Spleen (tissue), 11 donors: ENCODE measurements around the gene GNPAT. TPM values are rescaled to one million over a fixed set of nuclear protein-coding genes. Genes with fewer than 3 reads are reported as not detected.

Experiments
- DNase-seq: peaks from one replicate; pipeline ENCODE4 v3.0.0-alpha.2; 2020
- H3K27ac ChIP-seq, 8 donors: fragments of 200-600 bp; sonication (generic) in 7 of 8; 1 replicate in 4 of 8; 2 replicates in 4 of 8; pipeline versions ENCODE4 v1.5.0 to v1.8.0; 2016 to 2021; ENCODE audit warnings: inconsistent platforms in 4 of 8, mild to moderate bottlenecking in 4 of 8, moderate library complexity in 1 of 8
- H3K27me3 ChIP-seq, 7 donors: fragments of 200-600 bp; sonication (generic) in 6 of 7; replicated peaks in 1 of 7; 1 replicate in 4 of 7; 2 replicates in 3 of 7; pipeline versions ENCODE4 v1.5.0 to v1.8.0; 2016 to 2021; ENCODE audit warnings: inconsistent platforms in 3 of 7, mild to moderate bottlenecking in 1 of 7
- H3K36me3 ChIP-seq, 6 donors: fragments of 200-600 bp; sonication (generic) in 5 of 6; 1 replicate in 4 of 6; 2 replicates in 2 of 6; pipeline versions ENCODE4 v1.5.0 to v1.8.0; 2016 to 2021; ENCODE audit warnings: inconsistent platforms in 2 of 6
- H3K4me1 ChIP-seq, 6 donors: fragments of 200-600 bp; sonication (generic) in 5 of 6; 1 replicate in 3 of 6; 2 replicates in 3 of 6; pipeline versions ENCODE4 v1.5.0 to v1.8.0; 2016 to 2021; ENCODE audit warnings: inconsistent platforms in 3 of 6
- H3K4me3 ChIP-seq, 8 donors: fragments of 200-600 bp; sonication (generic) in 7 of 8; 1 replicate in 4 of 8; 2 replicates in 4 of 8; pipeline versions ENCODE4 v1.5.0 to v1.8.0; 2016 to 2021; ENCODE audit warnings: inconsistent platforms in 4 of 8, mild to moderate bottlenecking in 4 of 8, moderate library complexity in 2 of 8
- H3K9me3 ChIP-seq, 8 donors: fragments of 200-600 bp; sonication (generic) in 7 of 8; 1 replicate in 4 of 8; 2 replicates in 4 of 8; pipeline versions ENCODE4 v1.5.0 to v1.8.0; 2016 to 2021; ENCODE audit warnings: inconsistent platforms in 4 of 8
- POLR2A ChIP-seq, 3 donors: fragments of 450-650 bp; IDR thresholded peaks; one replicate each; pipeline ENCODE4 v1.5.1; 2017; ENCODE audit warnings: antibody characterized with exemption in 3 of 3, mild to moderate bottlenecking in 1 of 3
- POLR2AphosphoS5 ChIP-seq, 3 donors: sonication (generic); formaldehyde crosslinking; IDR thresholded peaks; one replicate each; pipeline ENCODE4 v1.5.1; 2017; ENCODE audit warnings: antibody characterized with exemption in 3 of 3
- WGBS, 5 donors: extraction: QIAGEN DNeasy Blood & Tissue Kit in 3 of 5; methylation state at CpG; one replicate each; pipeline versions ENCODE4 v1.1.5 to v1.1.7; 2013 to 2018; 5-methylcytosine and 5-hydroxymethylcytosine counted together
- intact Hi-C: fragments of 100-400 bp; cut with DNase I; formaldehyde crosslinking; loops from one replicate; pipeline ENCODE4 v1.15.0; 2023; ENCODE audit warnings: low total_unique reads
- polyA plus RNA-seq, 3 donors: library from polyadenylated mRNA; stranded (reverse); fragments of 200-250 nt; gene quantifications; one replicate each; pipeline ENCODE4 v1.2.1, GENCODE V29; 2013
- total RNA-seq, 7 donors: library from RNA; depleted of rRNA in 3 of 7; stranded (reverse); fragments of >200 nt in 3 of 7; fragmentation: NEBNext Ultra II Directional in 4 of 7; extraction: Animal tissue kit (Norgen Biotek cat#: 25700) in 4 of 7; gene quantifications; one replicate each; pipeline versions ENCODE4 v1.1.0 to v1.2.1, GENCODE V29; 2016 to 2021
- TF ChIP-seq, protein P1 (sequence below), 11 experiments: fragments of 200-600 bp in 7 of 11; fragments of 450-650 bp in 4 of 11; sonication (generic) in 4 of 11; IDR thresholded peaks in 8 of 11; conservative IDR thresholded peaks in 3 of 11; 1 replicate in 7 of 11; 2 replicates in 4 of 11; pipeline versions ENCODE4 v1.4.0 to v1.8.0; 2016 to 2021; ENCODE audit warnings: antibody characterized with exemption in 11 of 11, inconsistent platforms in 4 of 11, mild to moderate bottlenecking in 1 of 11
- donor health status: healthy with polysubstance abuse.
- donor health status: DM: no; HTN: no; CAD: no; lungs with moderate emphysema.
- donor health status: DM: no; HTN: no; CAD: no.
- donor health status: Bipolar disorder and iron deficiency.
- donor health status: healthy.
- donor health status: DM: no; HTN: no; CAD: no.
- donor health status: DM: yes; HTN: yes; CAD: no.

Gene GNPAT
- total and polyA plus RNA-seq, 10 donors: 27.7 to 42.9 (median 34.0) TPM

DNA sequence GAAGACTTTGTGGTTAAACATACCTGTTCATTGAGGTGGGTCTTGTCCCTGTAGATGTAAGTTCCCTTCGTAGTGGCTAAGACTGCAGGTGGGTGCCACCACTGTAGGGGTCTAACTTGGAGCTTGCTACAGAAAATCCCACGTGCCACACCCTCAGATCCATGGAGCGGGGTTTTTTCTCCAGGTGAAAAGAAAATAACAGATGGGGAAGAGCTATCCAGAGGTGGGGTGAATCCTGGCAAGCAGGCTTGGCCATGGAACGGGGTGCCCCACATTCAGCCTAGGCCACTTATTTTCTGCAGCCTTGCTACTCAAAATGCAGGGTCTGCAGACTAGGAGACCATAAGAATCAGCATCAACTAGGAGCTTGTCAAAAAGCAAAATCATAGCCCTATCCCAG lies 72.6 kb downstream of the GNPAT start:
- peaks cover 0 to 4% (median 0%) of the 10 kb centered on the region in 6 donors for H3K4me1 ChIP-seq
- H3K4me3 ChIP-seq: no peak overlapping the region
- no peaks in the 10 kb centered on the region for H3K27me3 ChIP-seq
- TF ChIP-seq POLR2AphosphoS5 (IDR thresholded peaks at IDR 0.05): no peak
- intact Hi-C loops: no loop called here
- H3K36me3 ChIP-seq: no peaks in the 10 kb centered on the region
- no peak for DNase-seq
- 79 to 90% (median 88%) methylated on average over 4 of the region's 4 CpGs for WGBS, 5 donors
- no peak overlapping the region for H3K27ac ChIP-seq
- peaks cover 0 to 4% (median 0%) of the 10 kb centered on the region in 8 donors for H3K9me3 ChIP-seq

DNA sequence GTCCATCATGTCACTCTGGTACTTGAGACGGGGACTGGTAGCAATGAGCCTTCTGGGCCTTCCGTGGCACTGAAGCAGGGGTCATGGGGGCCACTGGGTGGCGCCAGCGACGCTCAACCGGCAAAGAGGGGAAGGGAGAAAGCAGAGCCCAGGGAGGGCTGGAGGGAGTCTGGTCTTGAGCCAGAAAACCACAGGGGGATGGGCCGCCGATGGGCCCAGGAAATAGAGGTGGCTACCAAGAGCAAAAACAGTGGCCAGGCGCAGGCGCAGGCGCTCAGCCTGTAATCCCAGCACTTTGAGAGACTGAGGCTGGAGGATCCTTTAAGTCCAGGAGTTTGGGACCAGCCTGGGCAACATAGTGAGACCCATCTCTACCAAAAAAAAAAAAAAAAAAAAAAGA lies 74.9 kb downstream of the GNPAT start:
- no peak for TF ChIP-seq POLR2A (IDR thresholded peaks at IDR 0.05)
- TF ChIP-seq POLR2AphosphoS5 (IDR thresholded peaks at IDR 0.05): peak in 1 of 3 donors; percentile 9
- TF ChIP-seq, protein P1, sequence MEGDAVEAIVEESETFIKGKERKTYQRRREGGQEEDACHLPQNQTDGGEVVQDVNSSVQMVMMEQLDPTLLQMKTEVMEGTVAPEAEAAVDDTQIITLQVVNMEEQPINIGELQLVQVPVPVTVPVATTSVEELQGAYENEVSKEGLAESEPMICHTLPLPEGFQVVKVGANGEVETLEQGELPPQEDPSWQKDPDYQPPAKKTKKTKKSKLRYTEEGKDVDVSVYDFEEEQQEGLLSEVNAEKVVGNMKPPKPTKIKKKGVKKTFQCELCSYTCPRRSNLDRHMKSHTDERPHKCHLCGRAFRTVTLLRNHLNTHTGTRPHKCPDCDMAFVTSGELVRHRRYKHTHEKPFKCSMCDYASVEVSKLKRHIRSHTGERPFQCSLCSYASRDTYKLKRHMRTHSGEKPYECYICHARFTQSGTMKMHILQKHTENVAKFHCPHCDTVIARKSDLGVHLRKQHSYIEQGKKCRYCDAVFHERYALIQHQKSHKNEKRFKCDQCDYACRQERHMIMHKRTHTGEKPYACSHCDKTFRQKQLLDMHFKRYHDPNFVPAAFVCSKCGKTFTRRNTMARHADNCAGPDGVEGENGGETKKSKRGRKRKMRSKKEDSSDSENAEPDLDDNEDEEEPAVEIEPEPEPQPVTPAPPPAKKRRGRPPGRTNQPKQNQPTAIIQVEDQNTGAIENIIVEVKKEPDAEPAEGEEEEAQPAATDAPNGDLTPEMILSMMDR (IDR thresholded peaks at IDR 0.05 in 8 of 11, conservative IDR thresholded peaks at IDR 0.05 in 3 of 11): peak in 8 of 11 experiments; percentile 38 to 70 (median 58)
- Histone ChIP-seq H3K9me3 (peaks cover 0 to 4% (median 0%) of the 10 kb centered on the region in 8 donors), H3K4me1 (peaks cover 0 to 4% (median 0%) of the 10 kb centered on the region in 6 donors), H3K4me3 (no peak overlapping the region), H3K27ac (no peak overlapping the region), H3K27me3 (no peaks in the 10 kb centered on the region), H3K36me3 (no peaks in the 10 kb centered on the region)
- intact Hi-C loops: no loop called here
- WGBS, 5 donors: 35 to 43% (median 37%) methylated on average over 11 of the region's 11 CpGs
- peak; percentile 81 for DNase-seq

DNA sequence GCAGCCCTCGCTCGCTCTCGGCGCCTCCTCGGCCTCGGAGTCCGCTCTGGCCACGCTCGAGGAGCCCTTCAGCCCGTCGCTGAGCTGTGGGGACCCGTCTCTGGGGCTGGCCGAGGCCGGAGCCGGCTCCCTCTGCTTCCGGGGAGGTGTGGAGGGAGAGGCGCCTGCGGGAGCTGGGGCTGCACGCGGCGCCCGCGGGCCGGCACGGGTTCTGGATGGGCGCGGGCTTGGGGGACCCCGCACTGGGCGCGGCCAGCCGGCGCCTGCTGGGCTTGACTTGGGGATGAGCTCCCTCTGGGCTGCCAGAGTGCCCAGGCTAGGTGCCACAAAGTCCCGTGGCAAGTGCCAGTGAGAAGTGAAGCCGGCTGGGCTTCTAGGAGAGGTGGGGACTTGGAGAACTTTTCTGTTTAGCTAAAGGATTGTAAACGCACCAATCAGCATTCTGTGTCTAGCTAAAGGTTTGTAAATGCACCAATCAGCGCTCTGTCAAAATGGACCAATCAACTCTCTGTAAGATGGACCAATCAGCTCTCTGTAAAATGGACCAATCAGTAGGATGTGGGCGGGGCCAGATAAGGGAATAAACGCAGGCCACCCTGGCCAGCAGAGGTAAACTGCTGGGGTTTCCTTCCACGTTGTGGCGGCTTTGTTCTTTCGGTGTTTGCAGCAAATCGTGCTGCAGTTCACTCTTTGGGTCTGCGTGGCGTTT lies 76.4 kb downstream of the GNPAT start:
- WGBS, 5 donors: 92 to 97% (median 95%) methylated on average over 23 to 44 of the region's 44 CpGs
- Histone ChIP-seq H3K4me1 (peaks cover 0 to 4% (median 0%) of the 10 kb centered on the region in 6 donors), H3K9me3 (peaks cover 0 to 4% (median 0%) of the 10 kb centered on the region in 8 donors), H3K36me3 (no peaks in the 10 kb centered on the region), H3K27ac (no peak overlapping the region), H3K27me3 (no peaks in the 10 kb centered on the region), H3K4me3 (no peak overlapping the region)
- DNase-seq: no peak
- TF ChIP-seq, protein P1 (IDR thresholded peaks at IDR 0.05 in 8 of 11, conservative IDR thresholded peaks at IDR 0.05 in 3 of 11): no peak
- TF ChIP-seq POLR2A (IDR thresholded peaks at IDR 0.05) (no peak), POLR2AphosphoS5 (IDR thresholded peaks at IDR 0.05) (no peak)
- intact Hi-C loops: no loop called here

DNA sequence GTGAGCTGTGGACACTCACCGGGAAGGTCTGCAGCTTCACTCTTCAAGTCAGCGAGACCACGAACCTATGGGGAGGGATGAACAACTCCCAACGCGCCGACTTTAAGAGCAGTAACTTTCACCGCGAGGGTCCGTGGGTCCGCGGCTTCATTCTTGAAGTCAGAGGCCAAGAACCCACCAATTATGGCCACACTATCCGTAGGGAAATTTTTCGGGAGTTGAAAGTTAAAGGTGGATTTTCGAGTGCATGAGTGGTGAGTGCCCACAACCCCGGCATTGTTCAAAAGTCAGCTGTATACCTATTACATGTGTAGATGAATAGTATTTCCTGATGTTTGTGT lies 77.0 kb downstream of the GNPAT start:
- intact Hi-C loops: no loop called here
- Histone ChIP-seq H3K36me3 (no peaks in the 10 kb centered on the region), H3K9me3 (peaks cover 0 to 4% (median 0%) of the 10 kb centered on the region in 8 donors), H3K4me1 (peaks cover 0 to 4% (median 0%) of the 10 kb centered on the region in 6 donors), H3K27me3 (no peaks in the 10 kb centered on the region), H3K27ac (no peak overlapping the region), H3K4me3 (no peak overlapping the region)
- 92 to 97% (median 95%) methylated on average over 15 of the region's 15 CpGs for WGBS, 5 donors
- DNase-seq: no peak
- TF ChIP-seq POLR2A (IDR thresholded peaks at IDR 0.05) (no peak), POLR2AphosphoS5 (IDR thresholded peaks at IDR 0.05) (no peak)
- TF ChIP-seq, protein P1 (IDR thresholded peaks at IDR 0.05 in 8 of 11, conservative IDR thresholded peaks at IDR 0.05 in 3 of 11): no peak
